ENCODE measurements around the gene CLCN2. TPM values are rescaled to one million over a fixed set of nuclear protein-coding genes. Genes with fewer than 3 reads are reported as not detected.

The CLCN2 gene
- total and polyA plus RNA-seq, 2 of the 8 experiments (the other 6 are each of a cell fraction or from before 2014, with no cell fraction given), result 13.7 to 16.1 TPM

DNA sequence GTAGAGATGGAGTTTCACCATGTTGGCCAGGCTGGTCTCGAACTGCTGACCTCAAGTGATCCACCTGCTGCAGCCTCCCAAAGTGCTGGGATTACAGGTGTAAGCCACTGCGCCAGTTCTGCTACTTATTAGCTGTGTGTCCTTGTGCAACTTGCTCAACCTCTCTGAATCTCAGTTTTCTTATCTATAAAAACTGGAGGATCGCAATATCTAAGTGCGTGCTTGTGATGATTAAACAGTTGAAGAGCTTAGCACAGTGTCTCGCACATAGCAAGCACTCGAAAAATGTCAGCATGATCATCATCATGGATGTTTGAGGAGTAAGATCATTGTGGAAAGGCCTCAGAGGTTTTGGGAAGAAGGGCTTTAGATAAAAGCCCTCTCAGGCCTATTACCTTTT is 10.8 kb downstream of the CLCN2 start:
- CTCF ChIA-PET (ENCODE audit: partially characterized antibody), result interaction anchor here (0.9 to 6.8 kb wide), 6 partner anchors 7 to 190 kb away, joined by 3 to 49 read pairs (median 4); partner anchors contain the start of gene FAM131A
- no peak overlapping the region for H2AFZ ChIP-seq (ENCODE audit: low read length)
- no peak overlapping the region for H3K27ac ChIP-seq (ENCODE audit: low read depth, low read length)
- no peak for TF ChIP-seq CTCF (IDR thresholded peaks at IDR 0.05; ENCODE audit: control extremely low read depth in 1 of 3, insufficient read depth in 1 of 3, low read depth in 1 of 3, low read length in 3 of 3)
- TF ChIP-seq TAF1 (IDR thresholded peaks at IDR 0.05; ENCODE audit: low read depth, low read length), result no peak
- TF ChIP-seq YY1 (IDR thresholded peaks at IDR 0.05; ENCODE audit: low read depth, low read length), result no peak
- no peak for TF ChIP-seq TEAD4 (IDR thresholded peaks at IDR 0.05; ENCODE audit: low read depth, low read length)
- TF ChIP-seq JUND (IDR thresholded peaks at IDR 0.05; ENCODE audit: low read length), result no peak
- no peak for TF ChIP-seq NRF1 (IDR thresholded peaks at IDR 0.05; ENCODE audit: low read depth, low read length)
- no peak for TF ChIP-seq SUZ12 (IDR thresholded peaks at IDR 0.05; ENCODE audit: low read length)
- no peak for TF ChIP-seq HDAC2 (IDR thresholded peaks at IDR 0.05; ENCODE audit: borderline replicate concordance in 1 of 2, low read depth in 2 of 2, low read length in 2 of 2)
- no peak for TF ChIP-seq SIRT6 (IDR thresholded peaks at IDR 0.05; ENCODE audit: low read length)
- no peak for TF ChIP-seq MAX (IDR thresholded peaks at IDR 0.05)

More for the DNA sequence above, 10.8 kb downstream of the CLCN2 start:
- DNase-seq (ENCODE audit: low read depth in 1 of 2, low spot score in 2 of 2) (no peak), FAIRE-seq (no peak)
- no peak overlapping the region for H4K91ac ChIP-seq (replicated peaks; ENCODE audit: insufficient read length, low read length)
- no peak overlapping the region for H3K14ac ChIP-seq (ENCODE audit: insufficient read length)
- no peak overlapping the region for H3K23ac ChIP-seq (ENCODE audit: insufficient read length)
- H4K5ac ChIP-seq (ENCODE audit: insufficient read length, low read depth, low read length), result no peak overlapping the region
- H2BK120ac ChIP-seq (replicated peaks; ENCODE audit: low read depth, low read length), result no peak overlapping the region
- no peaks in the 10 kb centered on the region for H3K27me3 ChIP-seq (replicated peaks in 1 of 4; ENCODE audit: control insufficient read depth in 3 of 4, extremely low read depth in 1 of 4, insufficient read depth in 3 of 4, low read length in 3 of 4)
- H3K4me1 ChIP-seq (replicated peaks in 1 of 4; ENCODE audit: control insufficient read depth in 3 of 4, insufficient read depth in 4 of 4, low read length in 3 of 4), result peaks cover 0 to 7% (median 4%) of the 10 kb centered on the region in 4 experiments; a peak in 3 of 7 replicates
- no peak overlapping the region for H2BK5ac ChIP-seq (ENCODE audit: low read depth, low read length)
- H3K18ac ChIP-seq (ENCODE audit: extremely low read depth, low read length), result no peak overlapping the region
- 92% methylated on average over 6 of the region's 6 CpGs; no CpG with 5 or more reads in 1 of the 2 experiments for WGBS, 2 experiments (ENCODE audit: extremely low coverage in 1 of 2, insufficient coverage in 1 of 2, insufficient read length in 1 of 2, insufficient replicate concordance in 2 of 2, low coverage in 1 of 2, low lambda C conversion rate in 2 of 2, missing lambda C conversion rate in 1 of 2)
- H2AK5ac ChIP-seq (ENCODE audit: low read depth, low read length), result no peak overlapping the region
- no peaks in the 10 kb centered on the region; the same call in 1 of the 2 replicates for H3K79me1 ChIP-seq (ENCODE audit: low read depth, low read length)
- POLR2A ChIA-PET (ENCODE audit: partially characterized antibody), result interaction anchor here (1.3 to 3.6 kb wide), 3 partner anchors 8 to 12 kb away, joined by 4 to 23 read pairs (median 6); partner anchors contain the start of genes CLCN2 and POLR2H
- no peak overlapping the region for H3K4ac ChIP-seq (replicated peaks; ENCODE audit: insufficient read length, low read depth, low read length)
- H2BK15ac ChIP-seq (ENCODE audit: low read length), result no peak overlapping the region
- H4K8ac ChIP-seq (ENCODE audit: extremely low read depth, insufficient read depth, low read length), result no peak overlapping the region
- H3K23me2 ChIP-seq (ENCODE audit: low read depth, low read length), result no peaks in the 10 kb centered on the region
- no peak overlapping the region for H3K4me3 ChIP-seq (ENCODE audit: extremely low read depth in 1 of 4, insufficient read depth in 2 of 4, low read depth in 3 of 4, low read length in 4 of 4)
- no peak overlapping the region for H3K56ac ChIP-seq (replicated peaks; ENCODE audit: insufficient read length, low read depth, low read length)
- 0 out of 7 replicates have a peak overlapping the region, but pooled peaks of 1 of the 4 experiments have one; percentile 11 for H3K9ac ChIP-seq (replicated peaks in 1 of 4; ENCODE audit: extremely low read depth in 1 of 4, low read depth in 3 of 4, low read length in 3 of 4)
- H2BK12ac ChIP-seq (ENCODE audit: low read depth, low read length), result no peak overlapping the region
- no peak overlapping the region for H2BK20ac ChIP-seq (ENCODE audit: low read length)
- H3K79me2 ChIP-seq (ENCODE audit: control insufficient read depth in 1 of 2, insufficient read depth in 2 of 2, low read length in 2 of 2), result no peaks in the 10 kb centered on the region
- no peak overlapping the region for H3K4me2 ChIP-seq (ENCODE audit: insufficient read depth in 1 of 2, low read depth in 2 of 2, low read length in 2 of 2)
- H4K20me1 ChIP-seq (replicated peaks in 1 of 2; ENCODE audit: control insufficient read depth in 1 of 2, insufficient read depth in 2 of 2, low read length in 2 of 2), result peaks cover 0 to 14% of the 10 kb centered on the region in 2 experiments
- peaks cover 4 to 23% (median 16%) of the 10 kb centered on the region in 4 experiments; a peak in 7 of 8 replicates for H3K36me3 ChIP-seq (ENCODE audit: control insufficient read depth in 2 of 4, insufficient read depth in 4 of 4, low read length in 3 of 4)
- H3K9me3 ChIP-seq (ENCODE audit: insufficient read depth in 2 of 2, low read depth in 1 of 2, low read length in 1 of 2), result no peaks in the 10 kb centered on the region
